Measurements from ENCODE around the gene KLHL13.

The KLHL13 gene

DNA sequence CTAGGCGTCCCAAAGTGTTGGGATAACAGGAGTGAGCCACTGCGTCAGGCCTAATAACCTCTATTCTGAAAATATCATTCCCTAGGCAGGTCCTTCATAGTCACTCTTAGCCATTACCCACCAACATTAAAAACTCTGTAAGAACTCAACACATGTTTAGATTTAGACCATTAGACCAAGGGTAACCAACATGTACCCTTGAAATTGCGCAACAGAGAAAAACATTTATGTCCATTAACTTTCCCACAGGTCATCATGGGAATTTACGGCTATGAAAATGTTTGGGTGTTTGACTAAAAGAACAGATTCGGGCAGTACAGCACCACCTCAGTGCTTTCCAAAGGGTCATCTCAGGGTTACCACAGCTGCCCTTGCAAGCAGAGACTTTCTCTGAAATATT is 7.5 kb downstream of the KLHL13 start:
- no peak overlapping the region for H3K27ac Mint-ChIP-seq
- no peaks in the 10 kb centered on the region for H3K4me1 Mint-ChIP-seq
- H3K27me3 Mint-ChIP-seq (ENCODE audit: low read depth, poor library complexity), result no peaks in the 10 kb centered on the region
- TF ChIP-seq, protein P1, sequence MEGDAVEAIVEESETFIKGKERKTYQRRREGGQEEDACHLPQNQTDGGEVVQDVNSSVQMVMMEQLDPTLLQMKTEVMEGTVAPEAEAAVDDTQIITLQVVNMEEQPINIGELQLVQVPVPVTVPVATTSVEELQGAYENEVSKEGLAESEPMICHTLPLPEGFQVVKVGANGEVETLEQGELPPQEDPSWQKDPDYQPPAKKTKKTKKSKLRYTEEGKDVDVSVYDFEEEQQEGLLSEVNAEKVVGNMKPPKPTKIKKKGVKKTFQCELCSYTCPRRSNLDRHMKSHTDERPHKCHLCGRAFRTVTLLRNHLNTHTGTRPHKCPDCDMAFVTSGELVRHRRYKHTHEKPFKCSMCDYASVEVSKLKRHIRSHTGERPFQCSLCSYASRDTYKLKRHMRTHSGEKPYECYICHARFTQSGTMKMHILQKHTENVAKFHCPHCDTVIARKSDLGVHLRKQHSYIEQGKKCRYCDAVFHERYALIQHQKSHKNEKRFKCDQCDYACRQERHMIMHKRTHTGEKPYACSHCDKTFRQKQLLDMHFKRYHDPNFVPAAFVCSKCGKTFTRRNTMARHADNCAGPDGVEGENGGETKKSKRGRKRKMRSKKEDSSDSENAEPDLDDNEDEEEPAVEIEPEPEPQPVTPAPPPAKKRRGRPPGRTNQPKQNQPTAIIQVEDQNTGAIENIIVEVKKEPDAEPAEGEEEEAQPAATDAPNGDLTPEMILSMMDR (IDR thresholded peaks at IDR 0.05), result no peak
- no peak overlapping the region for H3K4me3 Mint-ChIP-seq
- H3K36me3 Mint-ChIP-seq (ENCODE audit: low read depth), result no peaks in the 10 kb centered on the region
- H3K9me3 Mint-ChIP-seq, result peaks cover 27% of the 10 kb centered on the region
- no peak for DNase-seq

DNA sequence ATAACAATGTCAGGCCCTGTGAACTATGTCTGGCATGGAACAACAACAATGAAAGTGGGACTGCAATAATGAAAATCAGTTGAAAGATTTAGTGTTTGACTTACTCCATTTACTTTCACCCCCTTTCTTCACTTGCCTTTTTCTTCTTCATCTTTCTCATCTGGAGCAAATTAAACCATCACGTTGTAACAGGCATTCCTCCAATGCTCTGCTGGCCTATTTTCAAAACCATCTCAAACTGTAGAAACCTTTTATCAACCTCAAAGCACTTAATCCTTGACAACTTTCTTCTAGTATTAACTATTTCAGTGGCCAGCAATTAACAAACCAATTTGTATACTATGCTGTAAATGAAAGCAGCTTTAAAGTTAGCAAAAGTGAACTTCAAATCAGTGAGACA is 8.3 kb downstream of the KLHL13 start:
- TF ChIP-seq, protein P1 (IDR thresholded peaks at IDR 0.05), result no peak
- Mint-ChIP-seq H3K36me3 (ENCODE audit: low read depth) (no peaks in the 10 kb centered on the region), H3K27me3 (ENCODE audit: low read depth, poor library complexity) (no peaks in the 10 kb centered on the region), H3K4me1 (no peaks in the 10 kb centered on the region), H3K27ac (no peak overlapping the region), H3K9me3 (peaks cover 23% of the 10 kb centered on the region), H3K4me3 (no peak overlapping the region)
- no peak for DNase-seq

DNA sequence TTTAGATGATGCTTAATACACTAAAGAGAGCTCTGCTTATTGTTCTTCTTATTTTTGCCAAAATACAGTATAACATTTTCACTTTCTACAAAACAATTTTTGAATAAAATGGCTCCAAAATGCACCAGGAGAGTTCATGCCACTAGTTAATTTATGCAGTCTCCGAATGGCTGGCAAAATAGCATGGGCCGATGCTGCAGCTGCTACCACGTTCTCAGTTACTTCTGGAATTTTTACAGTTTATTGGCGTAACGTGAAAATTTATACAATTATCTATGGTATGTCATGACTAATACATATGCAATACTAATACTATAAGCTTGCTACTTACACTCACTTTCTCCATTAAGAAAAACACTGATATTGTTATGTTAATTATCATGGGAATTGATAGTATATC is 16.5 kb downstream of the KLHL13 start:
- TF ChIP-seq, protein P1 (IDR thresholded peaks at IDR 0.05), result no peak
- Mint-ChIP-seq H3K27ac (no peak overlapping the region), H3K36me3 (ENCODE audit: low read depth) (no peaks in the 10 kb centered on the region), H3K9me3 (peaks cover 22% of the 10 kb centered on the region), H3K4me3 (no peak overlapping the region), H3K27me3 (ENCODE audit: low read depth, poor library complexity) (no peaks in the 10 kb centered on the region), H3K4me1 (no peaks in the 10 kb centered on the region)
- no peak for DNase-seq

DNA sequence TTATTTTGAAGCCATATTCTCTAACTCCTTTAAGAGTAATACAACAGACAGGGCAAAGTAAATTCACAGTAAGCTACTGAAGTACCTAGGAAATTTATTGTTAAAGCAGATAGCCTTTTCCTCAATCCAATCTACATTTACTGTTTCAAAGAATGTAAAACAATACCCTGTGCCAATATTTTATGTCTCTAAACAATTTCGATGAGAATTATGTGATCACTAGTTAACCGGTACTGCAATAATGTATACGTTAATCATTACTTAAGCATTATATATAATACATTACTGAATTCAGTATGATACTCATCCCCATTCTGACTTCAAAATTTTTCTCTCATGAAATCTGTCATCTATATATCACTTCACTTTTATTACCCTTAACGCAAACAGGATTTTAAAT is 28.5 kb downstream of the KLHL13 start:
- H3K4me3 Mint-ChIP-seq, result no peak overlapping the region
- H3K36me3 Mint-ChIP-seq (ENCODE audit: low read depth), result peaks cover 5% of the 10 kb centered on the region
- no peak overlapping the region for H3K27ac Mint-ChIP-seq
- TF ChIP-seq, protein P1 (IDR thresholded peaks at IDR 0.05), result no peak
- H3K4me1 Mint-ChIP-seq, result no peaks in the 10 kb centered on the region
- no peaks in the 10 kb centered on the region for H3K27me3 Mint-ChIP-seq (ENCODE audit: low read depth, poor library complexity)
- DNase-seq, result no peak
- H3K9me3 Mint-ChIP-seq, result peaks cover 39% of the 10 kb centered on the region

DNA sequence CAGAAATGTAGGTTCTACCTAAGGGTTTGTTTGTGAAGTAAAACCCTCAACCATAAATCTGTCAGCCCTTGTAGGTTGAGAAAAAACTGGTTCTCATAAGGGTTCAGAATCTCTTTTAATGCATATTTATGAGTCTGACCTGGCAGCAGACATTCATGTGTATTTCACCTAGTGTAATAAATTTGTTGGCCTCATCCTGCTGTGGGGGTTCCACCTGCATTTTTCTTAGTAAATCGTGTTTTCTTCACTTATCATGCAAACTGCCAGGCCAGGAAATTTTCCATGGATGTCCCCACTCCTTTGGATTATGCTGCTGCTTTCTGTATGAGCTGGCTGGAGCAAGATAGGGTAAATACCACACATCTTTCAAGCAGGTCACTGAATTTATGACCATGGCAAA is 42.4 kb downstream of the KLHL13 start:
- no peak for DNase-seq
- TF ChIP-seq, protein P1 (IDR thresholded peaks at IDR 0.05), result no peak
- Mint-ChIP-seq H3K27ac (no peak overlapping the region), H3K4me1 (peaks cover 6% of the 10 kb centered on the region), H3K4me3 (no peak overlapping the region), H3K36me3 (ENCODE audit: low read depth) (no peaks in the 10 kb centered on the region), H3K27me3 (ENCODE audit: low read depth, poor library complexity) (no peaks in the 10 kb centered on the region), H3K9me3 (peaks cover 28% of the 10 kb centered on the region)

DNA sequence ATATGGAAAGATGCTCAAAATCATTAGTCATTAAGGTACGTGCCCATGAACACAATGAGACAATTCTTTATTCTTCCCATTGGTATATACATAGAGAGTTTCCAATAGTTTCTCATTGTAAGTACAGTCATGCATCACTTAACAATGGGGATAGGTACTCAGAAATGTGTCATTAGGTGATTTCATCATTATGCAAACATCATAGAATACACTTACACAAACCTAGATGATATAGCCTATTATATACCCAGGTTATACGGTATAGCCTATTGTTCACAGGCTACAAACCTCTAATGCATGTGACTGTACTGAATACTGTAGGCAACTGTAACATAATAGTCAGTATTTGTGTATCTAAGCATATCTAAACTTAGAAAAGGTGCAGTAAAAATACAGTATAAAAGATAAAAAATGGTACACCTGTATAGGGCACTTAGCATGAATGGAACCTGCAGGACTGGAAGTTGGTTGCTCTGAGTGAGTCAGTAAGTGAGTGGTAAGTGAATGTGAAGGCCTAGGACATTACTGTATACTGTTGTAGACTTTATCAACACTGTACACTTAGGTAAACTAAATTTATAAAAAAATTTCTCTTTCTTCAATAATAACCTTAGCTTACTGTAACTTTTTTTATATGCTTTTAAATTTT is 49.6 kb downstream of the KLHL13 start:
- Mint-ChIP-seq H3K9me3 (peaks cover 3% of the 10 kb centered on the region), H3K4me1 (no peaks in the 10 kb centered on the region), H3K27me3 (ENCODE audit: low read depth, poor library complexity) (no peaks in the 10 kb centered on the region), H3K27ac (no peak overlapping the region), H3K36me3 (ENCODE audit: low read depth) (no peaks in the 10 kb centered on the region), H3K4me3 (no peak overlapping the region)
- TF ChIP-seq, protein P1 (IDR thresholded peaks at IDR 0.05), result no peak
- DNase-seq, result no peak

Data from nephron progenitor cell (in vitro differentiated cells).